Testis (tissue), 3 donors: ENCODE results near the gene DLX4. TPM values are rescaled to one million over a fixed set of nuclear protein-coding genes. Genes with fewer than 3 reads are reported as not detected.

Experiments used
- DNase-seq: peaks from one replicate; pipeline ENCODE4 v3.0.0-alpha.2; 2019
- H3K27ac ChIP-seq, 2 donors: fragments of 200-600 bp; sonication (generic); one replicate each; pipeline ENCODE4 v1.5.1; 2019
- H3K27me3 ChIP-seq: fragments of 200-600 bp; sonication (generic); one replicate; pipeline ENCODE4 v1.5.1; 2019
- H3K36me3 ChIP-seq: fragments of 200-600 bp; sonication (generic); one replicate; pipeline ENCODE4 v1.5.1; 2017; ENCODE audit warnings: low read depth; ENCODE audit errors: missing control alignments
- H3K4me1 ChIP-seq: fragments of 200-600 bp; sonication (generic); one replicate; pipeline ENCODE4 v1.5.1; 2019
- H3K4me3 ChIP-seq, 2 donors: fragments of 200-600 bp; sonication (generic); one replicate each; pipeline ENCODE4 v1.5.1; 2017 to 2019
- H3K9me3 ChIP-seq: fragments of 200-600 bp; sonication (generic); one replicate; pipeline ENCODE4 v1.5.1; 2017
- POLR2A ChIP-seq: fragments of 450-650 bp; IDR thresholded peaks from one replicate; pipeline ENCODE4 v1.6.1; 2017; ENCODE audit warnings: antibody characterized with exemption, mild to moderate bottlenecking, moderate library complexity
- WGBS, 2 donors: methylation state at CpG; one replicate each; pipeline ENCODE4 v1.1.5; 2018; 5-methylcytosine and 5-hydroxymethylcytosine counted together
- intact Hi-C: fragments of 100-400 bp; cut with DNase I; formaldehyde crosslinking; loops from one replicate; pipeline ENCODE4 v1.15.1; 2023; ENCODE audit warnings: low total_unique reads
- polyA plus RNA-seq: library from polyadenylated mRNA; stranded (reverse); fragments of 350-450 nt; fragmentation: Illumina TruSeq; extraction: RNeasy Lipid Tissue Mini Kit (QIAGEN cat#74804); gene quantifications from one replicate; pipeline ENCODE4 v1.2.3, GENCODE V29; 2014; ENCODE audit warnings: low read depth, low replicate concordance; ENCODE audit not compliant: insufficient read depth
- total RNA-seq, 2 donors: library from RNA; depleted of rRNA; stranded (reverse); fragments of >200 nt; gene quantifications; one replicate each; pipeline ENCODE4 v1.2.3, GENCODE V29; 2016
- TF ChIP-seq, protein P1 (sequence below), 3 experiments: fragments of 450-650 bp in 2 of 3; fragments of 200-600 bp in 1 of 3; sonication (generic) in 1 of 3; IDR thresholded peaks; one replicate each; pipeline ENCODE4 v1.5.1; 2016 to 2019; ENCODE audit warnings: antibody characterized with exemption in 3 of 3, mild to moderate bottlenecking in 2 of 3, moderate library complexity in 1 of 3

DLX4 gene
- total and polyA plus RNA-seq, 3 donors from 2014 or later, result 0.30 to 1.2 (median 0.37) TPM

DNA sequence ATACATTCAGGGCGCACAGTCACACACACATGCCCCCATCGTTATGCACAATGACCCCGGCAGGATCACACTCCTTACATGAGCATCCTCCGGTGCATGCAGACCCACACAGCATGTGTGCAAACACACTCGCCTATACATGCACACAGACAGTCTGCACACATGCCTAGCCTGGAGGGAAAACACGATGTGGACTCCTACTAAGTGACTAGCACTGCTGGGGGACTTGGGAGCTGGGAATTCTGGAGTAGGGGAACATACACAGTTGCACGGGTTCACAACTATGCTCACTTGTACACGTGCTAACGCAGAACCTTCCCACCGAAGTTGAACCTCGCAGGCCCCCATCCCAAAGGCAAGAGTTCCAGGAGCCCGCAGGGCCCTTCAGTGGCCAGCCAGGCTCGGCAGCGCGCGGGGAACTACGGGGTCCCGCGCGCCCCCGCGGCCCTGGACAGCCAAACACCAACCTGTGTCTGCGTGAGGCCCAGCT, 24.0 kb downstream of the DLX4 start:
- H3K9me3 ChIP-seq, result no peaks in the 10 kb centered on the region
- no peak for DNase-seq
- H3K27ac ChIP-seq, result no peak overlapping the region
- intact Hi-C loops, result no loop called here
- H3K4me1 ChIP-seq, result peaks cover 17% of the 10 kb centered on the region
- TF ChIP-seq, protein P1, sequence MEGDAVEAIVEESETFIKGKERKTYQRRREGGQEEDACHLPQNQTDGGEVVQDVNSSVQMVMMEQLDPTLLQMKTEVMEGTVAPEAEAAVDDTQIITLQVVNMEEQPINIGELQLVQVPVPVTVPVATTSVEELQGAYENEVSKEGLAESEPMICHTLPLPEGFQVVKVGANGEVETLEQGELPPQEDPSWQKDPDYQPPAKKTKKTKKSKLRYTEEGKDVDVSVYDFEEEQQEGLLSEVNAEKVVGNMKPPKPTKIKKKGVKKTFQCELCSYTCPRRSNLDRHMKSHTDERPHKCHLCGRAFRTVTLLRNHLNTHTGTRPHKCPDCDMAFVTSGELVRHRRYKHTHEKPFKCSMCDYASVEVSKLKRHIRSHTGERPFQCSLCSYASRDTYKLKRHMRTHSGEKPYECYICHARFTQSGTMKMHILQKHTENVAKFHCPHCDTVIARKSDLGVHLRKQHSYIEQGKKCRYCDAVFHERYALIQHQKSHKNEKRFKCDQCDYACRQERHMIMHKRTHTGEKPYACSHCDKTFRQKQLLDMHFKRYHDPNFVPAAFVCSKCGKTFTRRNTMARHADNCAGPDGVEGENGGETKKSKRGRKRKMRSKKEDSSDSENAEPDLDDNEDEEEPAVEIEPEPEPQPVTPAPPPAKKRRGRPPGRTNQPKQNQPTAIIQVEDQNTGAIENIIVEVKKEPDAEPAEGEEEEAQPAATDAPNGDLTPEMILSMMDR (IDR thresholded peaks at IDR 0.05), result no peak
- no peak for TF ChIP-seq POLR2A
- no peaks in the 10 kb centered on the region for H3K36me3 ChIP-seq
- WGBS, 2 donors, result 11 to 20% methylated on average over 5 to 23 of the region's 23 CpGs
- no peaks in the 10 kb centered on the region for H3K27me3 ChIP-seq
- peak overlapping the region; percentile 43 to 48 for H3K4me3 ChIP-seq

DNA sequence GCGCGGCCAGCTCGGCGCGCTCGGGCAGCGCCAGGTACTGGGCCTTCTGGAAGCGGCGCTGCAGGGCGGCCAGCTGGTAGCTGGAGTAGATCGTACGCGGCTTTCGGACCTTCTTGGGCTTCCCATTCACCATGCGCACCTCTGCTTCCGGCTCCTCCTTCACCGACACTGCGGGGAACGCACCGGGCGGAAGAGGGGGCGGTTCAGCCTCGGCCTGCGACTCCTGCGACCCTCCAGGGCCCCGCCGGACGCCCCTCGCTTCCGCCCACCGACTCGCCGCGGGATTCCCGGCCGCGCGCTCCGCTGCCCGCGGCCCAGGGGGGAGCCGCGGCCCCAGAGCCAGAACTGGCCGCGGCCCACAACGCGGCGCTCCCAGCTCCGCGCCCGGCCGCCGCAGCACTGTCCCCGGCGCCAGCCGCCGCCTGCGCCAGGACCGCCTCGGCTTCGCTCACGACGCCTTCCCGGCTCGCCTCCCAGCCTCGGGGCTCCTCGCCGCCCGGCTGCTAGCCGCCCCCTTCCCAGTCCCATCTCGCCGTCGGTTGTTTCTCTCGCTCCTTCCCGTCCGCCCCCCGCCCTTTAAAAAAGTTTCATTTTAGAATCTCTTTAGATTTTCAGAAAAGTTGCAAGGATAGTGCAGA, 24.6 kb downstream of the DLX4 start:
- TF ChIP-seq, protein P1 (IDR thresholded peaks at IDR 0.05), result no peak
- no peak for TF ChIP-seq POLR2A
- Histone ChIP-seq H3K4me3 (peak overlapping the region; percentile 43 to 48), H3K4me1 (peaks cover 17% of the 10 kb centered on the region), H3K9me3 (no peaks in the 10 kb centered on the region), H3K27ac (no peak overlapping the region), H3K27me3 (no peaks in the 10 kb centered on the region), H3K36me3 (no peaks in the 10 kb centered on the region)
- intact Hi-C loops, result no loop called here
- WGBS, 2 donors, result 0 to 2% methylated on average over 22 to 77 of the region's 77 CpGs
- no peak for DNase-seq

DNA sequence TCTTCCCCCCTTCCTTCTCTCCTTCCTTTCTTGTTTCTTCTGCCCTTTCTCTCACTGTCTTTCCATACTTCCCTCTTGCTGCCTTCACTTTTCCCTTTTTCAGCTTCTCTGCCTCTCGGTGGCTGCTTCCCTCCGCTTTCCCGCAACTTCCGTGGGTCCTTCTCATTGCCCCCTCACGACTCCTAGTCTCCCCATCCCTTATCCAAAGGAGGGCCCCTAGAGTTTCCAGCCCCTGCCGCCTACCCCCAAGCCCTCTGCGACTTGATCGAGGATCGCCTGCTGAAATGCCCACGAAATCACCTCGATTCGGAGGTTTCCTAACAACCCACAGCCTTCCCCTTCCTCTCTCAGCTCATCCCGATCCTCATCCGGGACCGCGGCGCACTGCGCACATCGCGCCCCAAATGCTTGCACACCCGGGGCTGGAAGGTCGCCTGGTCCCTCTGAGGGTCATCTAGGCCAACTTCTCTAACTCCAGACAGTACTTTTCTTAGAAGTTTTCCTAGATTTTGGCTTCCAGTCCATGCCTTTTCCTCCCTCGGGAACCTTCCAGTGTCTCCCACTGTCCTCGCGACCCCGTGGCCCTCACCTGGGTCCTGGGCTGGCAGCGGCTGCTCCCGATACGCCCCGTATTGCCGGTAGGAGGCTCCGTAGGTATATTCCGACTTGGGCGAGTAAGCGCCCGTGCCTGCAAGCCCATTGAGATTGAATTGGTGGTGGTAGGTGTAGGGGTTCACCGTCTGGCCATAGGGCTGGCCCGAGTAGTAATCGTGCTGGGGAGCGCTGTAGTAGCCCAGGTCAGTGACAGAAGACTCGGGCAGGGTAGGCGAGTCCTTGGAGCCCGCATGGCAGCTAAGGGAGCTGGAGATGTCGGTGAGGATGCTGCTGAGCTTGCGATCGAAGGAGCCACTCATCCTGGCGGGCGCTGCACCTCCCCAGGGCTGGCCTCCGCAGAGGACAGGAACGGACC, 25.4 kb downstream of the DLX4 start:
- H3K27ac ChIP-seq, result no peak overlapping the region
- intact Hi-C loops, result loop anchor here (5.0 kb wide), 2 partner anchors 117 to 132 kb away; no protein-coding TSS in a partner anchor
- no peaks in the 10 kb centered on the region for H3K9me3 ChIP-seq
- WGBS, 2 donors, result 2 to 4% methylated on average over 50 of the region's 50 CpGs
- H3K4me3 ChIP-seq, result peak overlapping the region; percentile 43 to 48
- TF ChIP-seq POLR2A, result no peak
- TF ChIP-seq, protein P1 (IDR thresholded peaks at IDR 0.05), result no peak
- H3K27me3 ChIP-seq, result no peaks in the 10 kb centered on the region
- no peak for DNase-seq
- H3K36me3 ChIP-seq, result no peaks in the 10 kb centered on the region
- peaks cover 17% of the 10 kb centered on the region for H3K4me1 ChIP-seq

DNA sequence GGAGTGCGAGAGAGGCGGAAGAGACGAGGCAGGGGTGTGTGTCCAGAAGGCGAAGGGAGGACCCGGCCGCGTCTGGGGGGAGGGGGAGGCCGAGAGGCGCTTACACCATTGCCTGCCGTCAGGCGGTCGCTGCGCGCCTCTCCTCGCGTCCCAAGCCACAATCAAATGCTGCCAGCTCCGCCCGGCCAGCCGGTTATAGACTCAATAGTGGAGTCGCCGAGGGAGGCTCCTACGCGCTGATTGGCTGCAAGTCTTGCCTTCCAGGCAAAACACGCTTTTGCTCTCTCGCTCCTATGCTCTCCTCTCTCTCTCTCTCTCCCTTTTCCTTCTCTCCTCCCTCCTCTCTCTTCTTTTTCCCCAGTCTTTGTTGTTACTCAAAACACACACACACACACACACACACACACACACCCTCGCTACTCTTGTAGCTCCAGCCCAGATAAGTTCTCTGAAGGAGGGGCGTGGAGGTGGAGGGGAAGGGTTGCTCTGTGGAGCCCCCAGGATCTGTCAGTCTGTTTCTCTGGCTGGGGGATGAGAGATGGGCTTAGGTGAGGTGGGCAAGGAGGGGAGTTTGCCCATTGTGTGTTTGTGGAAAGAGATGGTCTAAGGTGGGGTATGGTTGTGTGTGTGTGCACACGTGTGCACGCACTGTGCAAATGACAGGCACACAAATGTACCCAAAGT, 26.2 kb downstream of the DLX4 start, which contains the start of gene DLX3:
TSS of gene DLX3 (minus strand) at position 170 of the 684 bp plus-strand sequence. CDS start 226 bp downstream, outside the sequence.
- intact Hi-C loops, result loop anchor here (5.0 kb wide), 2 partner anchors 118 to 133 kb away; no protein-coding TSS in a partner anchor
- TF ChIP-seq POLR2A, result no peak
- TF ChIP-seq, protein P1 (IDR thresholded peaks at IDR 0.05), result no peak
- Histone ChIP-seq H3K9me3 (no peaks in the 10 kb centered on the region), H3K36me3 (no peaks in the 10 kb centered on the region), H3K27ac (no peak within 1 kb of the TSS), H3K27me3 (no peaks in the 10 kb centered on the region), H3K4me1 (peaks cover 17% of the 10 kb centered on the region), H3K4me3 (peak within 1 kb of the TSS; percentile 43 to 48)
- 2 to 5% methylated on average over 27 to 29 of the region's 29 CpGs for WGBS, 2 donors
- DNase-seq, result peak; percentile 81
